ENCODE data around the gene DPM3. TPM values are rescaled to one million over a fixed set of nuclear protein-coding genes. Genes with fewer than 3 reads are reported as not detected.

DPM3 gene
- total RNA-seq, 1 experiment from 2014 or later: 73.5 TPM

DNA sequence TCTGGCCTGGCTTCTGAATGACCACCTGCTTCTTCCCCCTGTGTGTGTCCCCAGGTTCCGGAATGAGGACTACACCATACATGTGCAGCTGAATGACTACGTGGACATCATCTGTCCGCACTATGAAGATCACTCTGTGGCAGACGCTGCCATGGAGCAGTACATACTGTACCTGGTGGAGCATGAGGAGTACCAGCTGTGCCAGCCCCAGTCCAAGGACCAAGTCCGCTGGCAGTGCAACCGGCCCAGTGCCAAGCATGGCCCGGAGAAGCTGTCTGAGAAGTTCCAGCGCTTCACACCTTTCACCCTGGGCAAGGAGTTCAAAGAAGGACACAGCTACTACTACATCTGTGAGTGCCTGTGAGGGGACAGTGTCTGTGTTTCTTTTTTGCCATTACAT, 9.0 kb downstream of the DPM3 start:
- Mint-ChIP-seq H3K4me1 (peaks cover 46% of the 10 kb centered on the region), H3K36me3 (peaks cover 16% of the 10 kb centered on the region), H3K4me3 (no peak overlapping the region), H3K9me3 (no peaks in the 10 kb centered on the region), H3K27me3 (ENCODE audit: low read depth) (peaks cover 26% of the 10 kb centered on the region), H3K27ac (no peak overlapping the region)
- DNase-seq (ENCODE audit: low spot score) (no peak), ATAC-seq (no peak)
- ChIA-PET CTCF (interaction anchor here (3.9 to 12.9 kb wide), 4 partner anchors 37 to 46 kb away, joined by 49 to 164 read pairs (median 102); partner anchors contain the start of genes KRTCAP2 and TRIM46), POLR2A (no interaction called here)
- TF ChIP-seq TCF7 (CRISPR knock-in tag; IDR thresholded peaks at IDR 0.05; ENCODE audit: low read depth) (no peak), NFYB (CRISPR knock-in tag; conservative IDR thresholded peaks at IDR 0.05; ENCODE audit: low read depth) (no peak), TEAD1 (CRISPR knock-in tag; IDR thresholded peaks at IDR 0.05) (no peak), ARID4B (CRISPR knock-in tag; IDR thresholded peaks at IDR 0.05; ENCODE audit: borderline replicate concordance) (no peak), MXD4 (CRISPR knock-in tag; IDR thresholded peaks at IDR 0.05; ENCODE audit: borderline replicate concordance) (no peak), MLX (CRISPR knock-in tag; IDR thresholded peaks at IDR 0.05) (no peak), CREB1 (CRISPR knock-in tag; IDR thresholded peaks at IDR 0.05) (no peak), ATF1 (CRISPR knock-in tag; IDR thresholded peaks at IDR 0.05) (no peak), ZNF317 (CRISPR knock-in tag; IDR thresholded peaks at IDR 0.05; ENCODE audit: borderline replicate concordance, low read depth) (no peak), E2F1 (CRISPR knock-in tag; IDR thresholded peaks at IDR 0.05) (no peak), FOXJ3 (CRISPR knock-in tag; IDR thresholded peaks at IDR 0.05; ENCODE audit: borderline replicate concordance) (no peak), ZNF263 (CRISPR knock-in tag; IDR thresholded peaks at IDR 0.05; ENCODE audit: low read depth) (no peak), ZNF232 (CRISPR knock-in tag; IDR thresholded peaks at IDR 0.05) (no peak), RELA (CRISPR knock-in tag; IDR thresholded peaks at IDR 0.05; ENCODE audit: borderline replicate concordance) (no peak), ZNF396 (CRISPR knock-in tag; IDR thresholded peaks at IDR 0.05; ENCODE audit: borderline replicate concordance) (no peak), ZNF281 (CRISPR knock-in tag; IDR thresholded peaks at IDR 0.05) (no peak)
- TF ChIP-seq, protein P1, sequence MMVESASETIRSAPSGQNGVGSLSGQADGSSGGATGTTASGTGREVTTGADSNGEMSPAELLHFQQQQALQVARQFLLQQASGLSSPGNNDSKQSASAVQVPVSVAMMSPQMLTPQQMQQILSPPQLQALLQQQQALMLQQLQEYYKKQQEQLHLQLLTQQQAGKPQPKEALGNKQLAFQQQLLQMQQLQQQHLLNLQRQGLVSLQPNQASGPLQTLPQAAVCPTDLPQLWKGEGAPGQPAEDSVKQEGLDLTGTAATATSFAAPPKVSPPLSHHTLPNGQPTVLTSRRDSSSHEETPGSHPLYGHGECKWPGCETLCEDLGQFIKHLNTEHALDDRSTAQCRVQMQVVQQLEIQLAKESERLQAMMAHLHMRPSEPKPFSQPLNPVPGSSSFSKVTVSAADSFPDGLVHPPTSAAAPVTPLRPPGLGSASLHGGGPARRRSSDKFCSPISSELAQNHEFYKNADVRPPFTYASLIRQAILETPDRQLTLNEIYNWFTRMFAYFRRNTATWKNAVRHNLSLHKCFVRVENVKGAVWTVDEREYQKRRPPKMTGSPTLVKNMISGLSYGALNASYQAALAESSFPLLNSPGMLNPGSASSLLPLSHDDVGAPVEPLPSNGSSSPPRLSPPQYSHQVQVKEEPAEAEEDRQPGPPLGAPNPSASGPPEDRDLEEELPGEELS (CRISPR knock-in tag; IDR thresholded peaks at IDR 0.05): no peak
- TF ChIP-seq, protein P2, sequence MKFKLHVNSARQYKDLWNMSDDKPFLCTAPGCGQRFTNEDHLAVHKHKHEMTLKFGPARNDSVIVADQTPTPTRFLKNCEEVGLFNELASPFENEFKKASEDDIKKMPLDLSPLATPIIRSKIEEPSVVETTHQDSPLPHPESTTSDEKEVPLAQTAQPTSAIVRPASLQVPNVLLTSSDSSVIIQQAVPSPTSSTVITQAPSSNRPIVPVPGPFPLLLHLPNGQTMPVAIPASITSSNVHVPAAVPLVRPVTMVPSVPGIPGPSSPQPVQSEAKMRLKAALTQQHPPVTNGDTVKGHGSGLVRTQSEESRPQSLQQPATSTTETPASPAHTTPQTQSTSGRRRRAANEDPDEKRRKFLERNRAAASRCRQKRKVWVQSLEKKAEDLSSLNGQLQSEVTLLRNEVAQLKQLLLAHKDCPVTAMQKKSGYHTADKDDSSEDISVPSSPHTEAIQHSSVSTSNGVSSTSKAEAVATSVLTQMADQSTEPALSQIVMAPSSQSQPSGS (CRISPR knock-in tag; IDR thresholded peaks at IDR 0.05; ENCODE audit: borderline replicate concordance, low read depth): no peak
- TF ChIP-seq, protein P3, sequence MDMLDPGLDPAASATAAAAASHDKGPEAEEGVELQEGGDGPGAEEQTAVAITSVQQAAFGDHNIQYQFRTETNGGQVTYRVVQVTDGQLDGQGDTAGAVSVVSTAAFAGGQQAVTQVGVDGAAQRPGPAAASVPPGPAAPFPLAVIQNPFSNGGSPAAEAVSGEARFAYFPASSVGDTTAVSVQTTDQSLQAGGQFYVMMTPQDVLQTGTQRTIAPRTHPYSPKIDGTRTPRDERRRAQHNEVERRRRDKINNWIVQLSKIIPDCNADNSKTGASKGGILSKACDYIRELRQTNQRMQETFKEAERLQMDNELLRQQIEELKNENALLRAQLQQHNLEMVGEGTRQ (CRISPR knock-in tag; IDR thresholded peaks at IDR 0.05): no peak
- TF ChIP-seq, protein P4, sequence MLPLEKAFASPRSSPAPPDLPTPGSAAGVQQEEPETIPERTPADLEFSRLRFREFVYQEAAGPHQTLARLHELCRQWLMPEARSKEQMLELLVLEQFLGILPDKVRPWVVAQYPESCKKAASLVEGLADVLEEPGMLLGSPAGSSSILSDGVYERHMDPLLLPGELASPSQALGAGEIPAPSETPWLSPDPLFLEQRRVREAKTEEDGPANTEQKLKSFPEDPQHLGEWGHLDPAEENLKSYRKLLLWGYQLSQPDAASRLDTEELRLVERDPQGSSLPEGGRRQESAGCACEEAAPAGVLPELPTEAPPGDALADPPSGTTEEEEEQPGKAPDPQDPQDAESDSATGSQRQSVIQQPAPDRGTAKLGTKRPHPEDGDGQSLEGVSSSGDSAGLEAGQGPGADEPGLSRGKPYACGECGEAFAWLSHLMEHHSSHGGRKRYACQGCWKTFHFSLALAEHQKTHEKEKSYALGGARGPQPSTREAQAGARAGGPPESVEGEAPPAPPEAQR (CRISPR knock-in tag; IDR thresholded peaks at IDR 0.05): no peak

Data from WTC11 (cell line).